ENCODE data around the gene OR2A5.
"Not testable (repeated sequence)": the region's sequence is repeated elsewhere in the genome, so short reads cannot be mapped to it uniquely, and the experiment has no call there.

The OR2A5 gene

GRCh38 chr7:144032985-144033709, 15.6 kb upstream of the OR2A5 start:
- DNase-seq (ENCODE audit: low read depth, low spot score), result no peak

GRCh38 chr7:144035385-144035784, 13.4 kb upstream of the OR2A5 start:
- no peak for DNase-seq (ENCODE audit: low read depth, low spot score)

GRCh38 chr7:144036302-144036885, 12.4 kb upstream of the OR2A5 start:
- no peak for DNase-seq (ENCODE audit: low read depth, low spot score)

GRCh38 chr7:144037414-144038035, 11.2 kb upstream of the OR2A5 start:
- no peak for DNase-seq (ENCODE audit: low read depth, low spot score)

- no peak for DNase-seq (ENCODE audit: low read depth, low spot score)
These were observed 9.9 kb upstream of the OR2A5 start for GRCh38 chr7:144038887-144039286.

- no peak for DNase-seq (ENCODE audit: low read depth, low spot score)
These were observed 743 bp downstream of the OR2A5 start for GRCh38 chr7:144049491-144049890.

GRCh38 chr7:144050093-144050492, 1.3 kb downstream of the OR2A5 start:
- no peak for DNase-seq (ENCODE audit: low read depth, low spot score)

- DNase-seq (ENCODE audit: low read depth, low spot score), result not testable (repeated sequence)
These were observed 2.1 kb downstream of the OR2A5 start for GRCh38 chr7:144050884-144051283.

GRCh38 chr7:144057954-144058353, 9.2 kb downstream of the OR2A5 start:
- no peak for DNase-seq (ENCODE audit: low read depth, low spot score)

- no peak for DNase-seq (ENCODE audit: low read depth, low spot score)
These were observed 15.0 kb downstream of the OR2A5 start for GRCh38 chr7:144063710-144064109.

GRCh38 chr7:144069511-144069910, 20.8 kb downstream of the OR2A5 start, which contains the start of gene OR2A25:
OR2A25 (plus strand) TSS chr7:144069811; CDS start chr7:144074220, 4,409 bp downstream.
- no peak for DNase-seq (ENCODE audit: low read depth, low spot score)

- DNase-seq (ENCODE audit: low read depth, low spot score), result no peak
These were observed 21.2 kb downstream of the OR2A5 start for GRCh38 chr7:144069953-144070352.

- no peak for DNase-seq (ENCODE audit: low read depth, low spot score)
These were observed 25.6 kb downstream of the OR2A5 start for GRCh38 chr7:144074374-144074773.

- no peak for DNase-seq (ENCODE audit: low read depth, low spot score)
These were observed 37.2 kb downstream of the OR2A5 start, which contains the start of gene OR2A12 for GRCh38 chr7:144085978-144086377. OR2A12 (plus strand) TSS chr7:144086278; CDS start chr7:144095108, 8,830 bp downstream.

- DNase-seq (ENCODE audit: low read depth, low spot score), result no peak
These were observed 38.0 kb downstream of the OR2A5 start for GRCh38 chr7:144086730-144087129.

- DNase-seq (ENCODE audit: low read depth, low spot score), result no peak
These were observed 38.5 kb downstream of the OR2A5 start for GRCh38 chr7:144087230-144087629.

- no peak for DNase-seq (ENCODE audit: low read depth, low spot score)
These were observed 41.9 kb downstream of the OR2A5 start for GRCh38 chr7:144090667-144091066.

- DNase-seq (ENCODE audit: low read depth, low spot score), result no peak
These were observed 50.0 kb downstream of the OR2A5 start for GRCh38 chr7:144098776-144099175.

GRCh38 chr7:144100607-144101006, 51.9 kb downstream of the OR2A5 start:
- no peak for DNase-seq (ENCODE audit: low read depth, low spot score)

- no peak for DNase-seq (ENCODE audit: low read depth, low spot score)
These were observed 53.3 kb downstream of the OR2A5 start for GRCh38 chr7:144102041-144102440.

GRCh38 chr7:144105211-144105610, 56.5 kb downstream of the OR2A5 start:
- DNase-seq (ENCODE audit: low read depth, low spot score), result no peak

All from activated naive CD8-positive, alpha-beta T cell treated with anti-CD3 and anti-CD28 coated beads, Interleukin-2, amount 50 U/mL, for 16 hours (primary cell).